Calu3 (cell line): Measurements from ENCODE around the gene SNRNP35. TPM values are rescaled to one million over a fixed set of nuclear protein-coding genes. Genes with fewer than 3 reads are reported as not detected.

ENCODE experiments used
- BruUV-seq: library from RNA; stranded (reverse); fragments of 400-500 nt; replicated peaks from 2 replicates; lab custom pipeline; 2021; lab: Mats Ljungman, UMichigan
- CTCF ChIA-PET: fragments of 300-600 bp; sonication (Branson Sonifier 250); formaldehyde crosslinking; loops from one replicate; lab custom pipeline; 2022; ENCODE audit warnings: antibody characterized with exemption; lab: Charles Lee
- DNase-seq: peaks from one replicate; pipeline ENCODE4 v3.0.0; 2022
- H3K27ac Mint-ChIP-seq: one replicate; pipeline ENCODE4 v1.8.0; 2022; ENCODE audit warnings: mixed read lengths; ENCODE audit not compliant: unreplicated experiment
- H3K27me3 Mint-ChIP-seq: one replicate; pipeline ENCODE4 v1.8.0; 2022; ENCODE audit warnings: mixed read lengths; ENCODE audit not compliant: unreplicated experiment
- H3K36me3 Mint-ChIP-seq: one replicate; pipeline ENCODE4 v1.8.0; 2022; ENCODE audit warnings: mild to moderate bottlenecking, moderate library complexity, mixed read lengths; ENCODE audit not compliant: insufficient read depth, unreplicated experiment
- H3K4me1 Mint-ChIP-seq: one replicate; pipeline ENCODE4 v1.8.0; 2022; ENCODE audit warnings: mild to moderate bottlenecking, low read depth, mixed read lengths; ENCODE audit not compliant: unreplicated experiment
- H3K4me3 Mint-ChIP-seq: one replicate; pipeline ENCODE4 v1.8.0; 2022; ENCODE audit warnings: mild to moderate bottlenecking, low read depth, moderate library complexity, mixed read lengths; ENCODE audit not compliant: unreplicated experiment
- H3K9me3 Mint-ChIP-seq: one replicate; pipeline ENCODE4 v1.8.0; 2022; ENCODE audit warnings: low read depth, mixed read lengths; ENCODE audit not compliant: unreplicated experiment
- intact Hi-C: fragments of 100-400 bp; cut with micrococcal nuclease; formaldehyde crosslinking; loops from one replicate; pipeline ENCODE4 v1.10.0; 2022; ENCODE audit not compliant: unreplicated experiment
- total RNA-seq: library from RNA; stranded (reverse); gene quantifications from 2 replicates; pipeline ENCODE4 v1.2.3, GENCODE V29; 2022
- TF ChIP-seq, protein P1 (sequence below): fragments of 200-600 bp; IDR thresholded peaks from one replicate; pipeline ENCODE4 v1.8.0; 2022; ENCODE audit warnings: antibody characterized with exemption; ENCODE audit not compliant: unreplicated experiment

SNRNP35 gene
- total RNA-seq, 1 experiment from 2014 or later, result 34.9 TPM

DNA sequence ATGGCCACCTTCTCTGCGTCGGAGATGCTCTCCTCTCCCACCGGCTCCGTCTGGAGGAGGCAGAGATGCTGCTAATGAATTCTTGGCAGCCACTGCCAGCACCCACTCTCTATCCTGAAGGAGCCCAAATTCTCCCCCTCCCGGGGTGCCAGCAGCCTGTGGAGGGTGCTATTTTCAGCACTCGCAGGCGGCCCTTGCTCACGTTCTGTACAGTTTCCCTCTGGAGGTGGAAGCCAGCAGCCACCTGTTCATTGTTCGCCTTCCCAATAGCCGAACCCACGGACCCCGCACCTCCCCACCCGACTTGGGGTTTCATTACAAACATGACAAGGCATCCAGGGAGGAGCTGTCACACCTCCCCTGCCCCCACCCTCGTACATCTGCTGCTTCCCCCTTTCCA, 27.8 kb downstream of the SNRNP35 start:
- Mint-ChIP-seq H3K9me3 (no peaks in the 10 kb centered on the region), H3K4me3 (no peak overlapping the region), H3K36me3 (peaks cover 9% of the 10 kb centered on the region), H3K27ac (no peak overlapping the region), H3K4me1 (no peaks in the 10 kb centered on the region), H3K27me3 (no peaks in the 10 kb centered on the region)
- intact Hi-C loops, result no loop called here
- DNase-seq, result no peak
- TF ChIP-seq, protein P1, sequence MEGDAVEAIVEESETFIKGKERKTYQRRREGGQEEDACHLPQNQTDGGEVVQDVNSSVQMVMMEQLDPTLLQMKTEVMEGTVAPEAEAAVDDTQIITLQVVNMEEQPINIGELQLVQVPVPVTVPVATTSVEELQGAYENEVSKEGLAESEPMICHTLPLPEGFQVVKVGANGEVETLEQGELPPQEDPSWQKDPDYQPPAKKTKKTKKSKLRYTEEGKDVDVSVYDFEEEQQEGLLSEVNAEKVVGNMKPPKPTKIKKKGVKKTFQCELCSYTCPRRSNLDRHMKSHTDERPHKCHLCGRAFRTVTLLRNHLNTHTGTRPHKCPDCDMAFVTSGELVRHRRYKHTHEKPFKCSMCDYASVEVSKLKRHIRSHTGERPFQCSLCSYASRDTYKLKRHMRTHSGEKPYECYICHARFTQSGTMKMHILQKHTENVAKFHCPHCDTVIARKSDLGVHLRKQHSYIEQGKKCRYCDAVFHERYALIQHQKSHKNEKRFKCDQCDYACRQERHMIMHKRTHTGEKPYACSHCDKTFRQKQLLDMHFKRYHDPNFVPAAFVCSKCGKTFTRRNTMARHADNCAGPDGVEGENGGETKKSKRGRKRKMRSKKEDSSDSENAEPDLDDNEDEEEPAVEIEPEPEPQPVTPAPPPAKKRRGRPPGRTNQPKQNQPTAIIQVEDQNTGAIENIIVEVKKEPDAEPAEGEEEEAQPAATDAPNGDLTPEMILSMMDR, result no peak
- CTCF ChIA-PET, result interaction anchor here (0.6 kb wide), 1 partner anchor 22 kb away, joined by 4 read pairs; no protein-coding TSS in a partner anchor
- no TSS peak for BruUV-seq

DNA sequence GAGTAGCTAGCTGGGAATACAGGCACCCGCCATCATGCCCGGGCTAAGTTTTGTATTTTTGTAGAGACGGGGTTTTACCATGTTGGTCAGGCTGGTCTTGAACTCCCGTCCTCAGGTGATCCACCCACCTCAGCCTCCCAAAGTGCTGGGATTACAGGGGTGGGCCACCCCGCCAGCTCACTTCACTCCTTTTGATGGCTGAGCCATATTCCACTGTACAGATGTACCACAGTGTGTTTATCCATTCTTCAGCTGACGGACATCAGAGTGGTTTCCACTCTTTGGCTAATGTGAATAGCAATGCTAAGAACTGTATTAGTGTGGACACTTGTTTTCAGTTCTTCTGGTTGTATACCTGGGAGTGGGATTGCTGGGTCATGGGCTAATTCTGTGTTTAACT, 29.5 kb downstream of the SNRNP35 start:
- Mint-ChIP-seq H3K27me3 (no peaks in the 10 kb centered on the region), H3K27ac (no peak overlapping the region), H3K4me3 (no peak overlapping the region), H3K4me1 (no peaks in the 10 kb centered on the region), H3K9me3 (no peaks in the 10 kb centered on the region), H3K36me3 (peaks cover 9% of the 10 kb centered on the region)
- DNase-seq, result no peak
- intact Hi-C loops, result no loop called here
- CTCF ChIA-PET, result no interaction called here
- TF ChIP-seq, protein P1, result no peak
- BruUV-seq, result no TSS peak

DNA sequence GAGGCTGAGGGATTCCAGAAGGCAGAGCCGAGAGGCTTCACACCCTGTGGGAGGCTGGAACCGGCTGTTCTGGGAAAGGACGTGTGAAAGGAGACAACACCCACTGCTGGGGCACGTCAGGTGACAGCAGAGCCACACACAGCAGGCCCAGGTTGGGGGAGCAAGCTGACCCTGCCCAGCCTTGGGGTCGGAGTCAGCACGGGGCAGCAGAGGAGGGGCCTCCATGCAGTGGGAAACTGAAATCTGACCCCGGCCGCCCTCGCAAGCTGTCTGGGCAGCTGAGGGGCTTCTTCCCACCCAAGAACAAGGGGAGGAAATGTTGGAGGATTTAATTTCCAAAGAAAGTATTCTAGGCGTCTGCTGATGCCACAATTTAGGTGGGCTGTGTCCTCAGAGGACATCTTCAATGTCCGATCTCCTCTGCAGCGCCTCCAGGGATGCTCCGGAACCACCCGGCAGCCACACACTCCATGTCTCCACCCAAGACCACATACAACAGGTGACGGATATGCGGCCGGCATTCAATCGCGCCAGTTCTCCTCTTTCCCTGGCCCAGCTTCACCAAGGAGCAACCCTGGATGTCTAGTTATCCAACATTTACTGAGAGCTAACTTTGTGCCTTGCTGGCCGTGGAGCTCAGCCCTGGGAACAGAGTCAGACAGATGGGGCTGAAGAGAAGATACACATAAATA, 30.7 kb downstream of the SNRNP35 start:
- TF ChIP-seq, protein P1, result no peak
- intact Hi-C loops, result no loop called here
- no TSS peak for BruUV-seq
- H3K4me1 Mint-ChIP-seq, result no peaks in the 10 kb centered on the region
- CTCF ChIA-PET, result interaction anchor here (0.6 kb wide), 1 partner anchor 96 kb away, joined by 5 read pairs; the partner anchor contains the start of gene TMED2
- no peak for DNase-seq
- peaks cover 5% of the 10 kb centered on the region for H3K36me3 Mint-ChIP-seq
- no peaks in the 10 kb centered on the region for H3K27me3 Mint-ChIP-seq
- H3K9me3 Mint-ChIP-seq, result no peaks in the 10 kb centered on the region
- H3K4me3 Mint-ChIP-seq, result no peak overlapping the region
- no peak overlapping the region for H3K27ac Mint-ChIP-seq

DNA sequence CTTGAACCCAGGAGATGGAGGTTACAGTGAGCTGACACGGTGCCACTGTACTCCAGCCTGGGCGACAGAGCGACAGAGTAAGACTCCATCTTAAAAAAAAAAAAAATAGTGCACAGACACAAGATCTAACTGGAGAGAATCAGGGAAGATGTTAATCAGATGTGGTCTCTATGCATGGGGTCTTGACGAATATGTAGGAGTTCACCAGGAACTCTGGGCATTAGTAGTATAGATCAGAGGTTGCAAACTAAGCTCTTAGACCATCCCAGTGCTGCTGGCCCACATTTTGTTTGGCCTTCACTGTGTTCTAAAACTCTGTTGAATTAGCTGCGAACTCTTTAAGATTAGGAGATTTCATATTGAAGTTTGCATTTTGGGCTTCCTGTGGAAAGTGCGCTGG, 31.6 kb downstream of the SNRNP35 start:
- CTCF ChIA-PET, result interaction anchor here (0.5 to 0.6 kb wide), 2 partner anchors 38 to 95 kb away, joined by 4 to 5 read pairs; partner anchors contain the start of gene TMED2
- H3K27me3 Mint-ChIP-seq, result no peaks in the 10 kb centered on the region
- H3K4me3 Mint-ChIP-seq, result no peak overlapping the region
- intact Hi-C loops, result no loop called here
- TF ChIP-seq, protein P1, result no peak
- H3K4me1 Mint-ChIP-seq, result no peaks in the 10 kb centered on the region
- no peaks in the 10 kb centered on the region for H3K9me3 Mint-ChIP-seq
- no peak overlapping the region for H3K27ac Mint-ChIP-seq
- no peak for DNase-seq
- peaks cover 5% of the 10 kb centered on the region for H3K36me3 Mint-ChIP-seq
- no TSS peak for BruUV-seq
